Natural killer cell (primary cell): Measurements from ENCODE around the gene CAPN8. TPM values are rescaled to one million over a fixed set of nuclear protein-coding genes. Genes with fewer than 3 reads are reported as not detected.

Experiments
- ATAC-seq, 3 donors: fragments of 150-1000 bp in 2 of 3; fragments of 200-7000 bp in 1 of 3; cut with Tn5 transposase; 1 replicate in 1 of 3; 2 replicates in 2 of 3; pipeline ENCODE4 v1.10.0; 2021; ENCODE audit warnings: mild to moderate bottlenecking in 2 of 3, moderate library complexity in 2 of 3
- DNase-seq, 2 donors: peaks; one replicate each; pipeline versions ENCODE4 v3.0.0 to v3.0.0-alpha.2; 2013 to 2021; ENCODE audit warnings: mixed read lengths in 1 of 2
- H3K27ac ChIP-seq: one replicate; pipeline ENCODE4 v1.5.1; 2013; ENCODE audit warnings: mild to moderate bottlenecking, low read length
- H3K27me3 ChIP-seq: one replicate; pipeline ENCODE4 v1.6.1; 2013; ENCODE audit warnings: low read length; ENCODE audit not compliant: control insufficient read depth, insufficient read depth
- H3K36me3 ChIP-seq: one replicate; pipeline ENCODE4 v1.6.1; 2013; ENCODE audit warnings: low read length; ENCODE audit not compliant: control insufficient read depth, insufficient read depth
- H3K4me1 ChIP-seq: one replicate; pipeline ENCODE4 v1.6.1; 2013; ENCODE audit warnings: low read length; ENCODE audit not compliant: control insufficient read depth, insufficient read depth
- H3K4me3 ChIP-seq: one replicate; pipeline ENCODE4 v1.5.1; 2013; ENCODE audit warnings: low read length
- H3K9me3 ChIP-seq: one replicate; pipeline ENCODE4 v1.6.1; 2013; ENCODE audit warnings: low read length; ENCODE audit not compliant: control insufficient read depth, insufficient read depth
- H3K27ac Mint-ChIP-seq, 2 donors: one replicate each; pipeline ENCODE4 v1.8.0; 2022; ENCODE audit warnings: mild to moderate bottlenecking in 2 of 2, mixed read lengths in 2 of 2, moderate library complexity in 1 of 2
- H3K27me3 Mint-ChIP-seq, 2 donors: one replicate each; pipeline ENCODE4 v1.8.0; 2022; ENCODE audit warnings: low read depth in 2 of 2, mixed read lengths in 2 of 2
- H3K36me3 Mint-ChIP-seq: one replicate; pipeline ENCODE4 v1.8.0; 2022; ENCODE audit warnings: mixed read lengths
- H3K4me1 Mint-ChIP-seq, 2 donors: one replicate each; pipeline ENCODE4 v1.8.0; 2022; ENCODE audit warnings: mixed read lengths in 2 of 2
- H3K4me3 Mint-ChIP-seq: one replicate; pipeline ENCODE4 v1.8.0; 2022; ENCODE audit warnings: mild to moderate bottlenecking, moderate library complexity, mixed read lengths
- H3K9me3 Mint-ChIP-seq, 2 donors: one replicate each; pipeline ENCODE4 v1.8.0; 2022; ENCODE audit warnings: mixed read lengths in 2 of 2
- CTCF ChIP-seq: fragments of 200-600 bp; IDR thresholded peaks from one replicate; pipeline ENCODE4 v1.8.0; 2022; ENCODE audit warnings: antibody characterized with exemption
- WGBS: methylation state at CpG from one replicate; pipeline ENCODE4 v1.1.7; 2013; ENCODE audit warnings: missing lambda C conversion rate; ENCODE audit not compliant: insufficient coverage; 5-methylcytosine and 5-hydroxymethylcytosine counted together
- intact Hi-C: fragments of 100-400 bp; cut with micrococcal nuclease; formaldehyde crosslinking; loops from one replicate; pipeline ENCODE4 v1.14.2; 2022
- total RNA-seq, 4 donors: library from RNA; stranded (reverse); fragments of 120-200 nt in 1 of 4; gene quantifications; one replicate each; pipeline versions ENCODE4 v1.2.3 to v1.2.4, GENCODE V29; 2013 to 2022

Gene CAPN8
- total RNA-seq, 3 donors from 2014 or later (not counting 1 experiment from before 2014, with no cell fraction given), result 0.18 to 6.7 (median 0.84) TPM

- Mint-ChIP-seq H3K36me3 (no peaks in the 10 kb centered on the region), H3K9me3 (no peaks in the 10 kb centered on the region), H3K4me3 (no peak overlapping the region), H3K4me1 (no peaks in the 10 kb centered on the region), H3K27me3 (peaks cover 0 to 3% of the 10 kb centered on the region in 2 donors), H3K27ac (no peak overlapping the region)
- intact Hi-C loops, result no loop called here
- WGBS, result 84% methylated on average over 4 of the region's 4 CpGs
- Histone ChIP-seq H3K4me3 (no peak overlapping the region), H3K9me3 (no peaks in the 10 kb centered on the region), H3K27me3 (no peaks in the 10 kb centered on the region), H3K27ac (no peak overlapping the region), H3K36me3 (no peaks in the 10 kb centered on the region), H3K4me1 (no peaks in the 10 kb centered on the region)
- TF ChIP-seq CTCF, result no peak
- ATAC-seq, result no peak
- DNase-seq, result no peak
Measured at GRCh38 chr1:223542831-223543230, 122.7 kb downstream of the CAPN8 start.

- Mint-ChIP-seq H3K9me3 (no peaks in the 10 kb centered on the region), H3K36me3 (no peaks in the 10 kb centered on the region), H3K27ac (no peak overlapping the region), H3K4me3 (no peak overlapping the region), H3K27me3 (peaks cover 7 to 9% of the 10 kb centered on the region in 2 donors), H3K4me1 (no peaks in the 10 kb centered on the region)
- Histone ChIP-seq H3K9me3 (no peaks in the 10 kb centered on the region), H3K27ac (no peak overlapping the region), H3K36me3 (no peaks in the 10 kb centered on the region), H3K27me3 (no peaks in the 10 kb centered on the region), H3K4me1 (no peaks in the 10 kb centered on the region), H3K4me3 (no peak overlapping the region)
- 80% methylated on average over 9 of the region's 11 CpGs for WGBS
- intact Hi-C loops, result no loop called here
- no peak for TF ChIP-seq CTCF
- no peak for ATAC-seq
- DNase-seq, result no peak
Measured at GRCh38 chr1:223540485-223541106, 124.9 kb downstream of the CAPN8 start.

GRCh38 chr1:223539750-223540149 lies 125.8 kb downstream of the CAPN8 start:
- no peak overlapping the region for H3K27ac ChIP-seq
- H3K27ac Mint-ChIP-seq, result no peak overlapping the region
- H3K9me3 Mint-ChIP-seq, result no peaks in the 10 kb centered on the region
- DNase-seq (no peak), ATAC-seq (no peak)
- H3K4me1 ChIP-seq, result no peaks in the 10 kb centered on the region
- intact Hi-C loops, result no loop called here
- WGBS, result 85% methylated on average over 3 of the region's 3 CpGs
- TF ChIP-seq CTCF, result no peak
- peaks cover 7 to 18% of the 10 kb centered on the region in 2 donors for H3K27me3 Mint-ChIP-seq
- H3K27me3 ChIP-seq, result no peaks in the 10 kb centered on the region
- H3K36me3 ChIP-seq, result no peaks in the 10 kb centered on the region
- no peak overlapping the region for H3K4me3 Mint-ChIP-seq
- no peak overlapping the region for H3K4me3 ChIP-seq
- no peaks in the 10 kb centered on the region for H3K4me1 Mint-ChIP-seq
- H3K36me3 Mint-ChIP-seq, result no peaks in the 10 kb centered on the region
- H3K9me3 ChIP-seq, result no peaks in the 10 kb centered on the region

GRCh38 chr1:223538981-223539380 lies 126.5 kb downstream of the CAPN8 start:
- Mint-ChIP-seq H3K4me3 (no peak overlapping the region), H3K36me3 (no peaks in the 10 kb centered on the region), H3K27me3 (peaks cover 7 to 19% of the 10 kb centered on the region in 2 donors), H3K4me1 (no peaks in the 10 kb centered on the region), H3K9me3 (no peaks in the 10 kb centered on the region), H3K27ac (no peak overlapping the region)
- TF ChIP-seq CTCF, result no peak
- ATAC-seq, result no peak
- Histone ChIP-seq H3K9me3 (no peaks in the 10 kb centered on the region), H3K27me3 (no peaks in the 10 kb centered on the region), H3K4me1 (no peaks in the 10 kb centered on the region), H3K4me3 (no peak overlapping the region), H3K27ac (no peak overlapping the region), H3K36me3 (no peaks in the 10 kb centered on the region)
- WGBS, result 94% methylated on average over 7 of the region's 7 CpGs
- intact Hi-C loops, result no loop called here
- DNase-seq, result no peak
